Measurements from ENCODE around the gene TUBB3.
"Not testable (repeated sequence)": the region's sequence is repeated elsewhere in the genome, so short reads cannot be mapped to it uniquely, and the experiment has no call there.

Gene TUBB3

DNA sequence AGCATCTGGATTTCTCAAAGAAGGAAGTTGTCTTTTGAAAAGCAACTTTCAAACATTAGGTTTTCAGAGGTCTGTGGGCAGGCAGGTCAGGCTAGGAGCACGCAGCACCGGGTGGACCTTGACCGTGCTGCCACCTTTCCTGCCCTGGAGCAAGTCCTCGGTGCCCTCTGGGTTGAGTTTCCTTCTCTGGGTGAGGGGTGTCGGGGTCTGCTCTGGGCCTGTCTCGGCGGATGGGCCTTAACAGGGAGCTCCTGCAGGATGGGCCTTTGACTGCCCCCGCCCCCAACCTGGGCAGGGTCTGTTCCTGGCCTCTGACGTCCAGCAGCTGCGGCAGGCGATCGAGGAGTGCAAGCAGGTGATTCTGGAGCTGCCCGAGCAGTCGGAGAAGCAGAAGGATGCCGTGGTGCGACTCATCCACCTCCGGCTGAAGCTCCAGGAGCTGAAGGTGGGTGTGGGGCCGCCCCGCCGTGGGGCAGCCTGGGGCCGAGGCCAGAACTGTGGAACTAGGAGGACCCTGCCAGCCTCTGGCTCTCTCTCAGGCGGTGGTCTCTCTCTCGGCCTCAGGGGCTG, 34.2 kb downstream of the TUBB3 start:
- H3K9me3 Mint-ChIP-seq: no peaks in the 10 kb centered on the region
- no peak for ATAC-seq
- peaks cover 38% of the 10 kb centered on the region for H3K36me3 Mint-ChIP-seq
- H3K4me1 Mint-ChIP-seq: peaks cover 72% of the 10 kb centered on the region
- H3K4me3 Mint-ChIP-seq: no peak overlapping the region
- H3K27ac Mint-ChIP-seq: peak overlapping the region; percentile 54
- no peaks in the 10 kb centered on the region for H3K27me3 Mint-ChIP-seq

DNA sequence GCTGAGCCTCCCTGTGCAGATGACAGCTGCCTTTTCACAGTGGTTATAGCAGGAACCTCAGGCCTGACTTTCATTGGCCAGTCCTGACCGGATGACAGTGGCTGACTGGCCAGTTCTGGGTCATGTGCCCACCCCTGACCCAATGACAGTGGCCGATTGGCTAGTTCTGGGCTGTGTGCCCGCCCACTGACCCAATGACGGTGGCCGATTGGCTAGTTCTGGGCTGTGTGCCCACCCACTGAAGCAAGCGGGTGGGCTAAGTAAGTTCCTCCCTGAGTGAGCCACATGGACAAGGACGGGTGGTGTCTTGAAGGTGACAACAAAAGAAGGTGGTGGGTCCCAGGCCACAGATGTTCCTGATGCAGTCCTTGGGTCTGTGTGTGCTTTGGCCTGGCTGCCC, 34.9 kb downstream of the TUBB3 start:
- no peak overlapping the region for H3K4me3 Mint-ChIP-seq
- no peaks in the 10 kb centered on the region for H3K27me3 Mint-ChIP-seq
- no peak for ATAC-seq
- peaks cover 65% of the 10 kb centered on the region for H3K4me1 Mint-ChIP-seq
- H3K36me3 Mint-ChIP-seq: peaks cover 38% of the 10 kb centered on the region
- no peak overlapping the region for H3K27ac Mint-ChIP-seq
- H3K9me3 Mint-ChIP-seq: no peaks in the 10 kb centered on the region

DNA sequence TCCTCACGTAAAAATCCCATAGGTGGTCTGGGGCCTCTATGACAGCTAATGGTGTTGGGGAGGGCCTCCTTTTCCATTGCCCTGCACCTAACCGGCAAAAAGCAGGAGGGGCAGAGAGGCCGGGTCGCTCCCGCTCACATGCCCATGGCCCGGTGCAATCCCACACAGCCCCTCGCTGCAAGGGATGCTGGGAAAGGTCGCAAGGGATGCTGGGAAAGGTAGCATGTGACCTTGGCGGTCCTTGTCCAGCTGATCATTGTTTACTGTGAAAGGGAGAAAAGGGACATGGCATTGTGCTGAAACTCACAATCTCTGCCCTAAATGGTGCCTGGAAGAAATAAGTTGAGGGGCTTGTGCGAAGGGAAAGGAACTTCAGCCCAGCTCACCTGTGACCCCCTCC, 35.5 kb downstream of the TUBB3 start:
- Mint-ChIP-seq H3K9me3 (no peaks in the 10 kb centered on the region), H3K27me3 (no peaks in the 10 kb centered on the region), H3K27ac (no peak overlapping the region), H3K4me3 (no peak overlapping the region), H3K36me3 (peaks cover 41% of the 10 kb centered on the region), H3K4me1 (peaks cover 59% of the 10 kb centered on the region)
- no peak for ATAC-seq

DNA sequence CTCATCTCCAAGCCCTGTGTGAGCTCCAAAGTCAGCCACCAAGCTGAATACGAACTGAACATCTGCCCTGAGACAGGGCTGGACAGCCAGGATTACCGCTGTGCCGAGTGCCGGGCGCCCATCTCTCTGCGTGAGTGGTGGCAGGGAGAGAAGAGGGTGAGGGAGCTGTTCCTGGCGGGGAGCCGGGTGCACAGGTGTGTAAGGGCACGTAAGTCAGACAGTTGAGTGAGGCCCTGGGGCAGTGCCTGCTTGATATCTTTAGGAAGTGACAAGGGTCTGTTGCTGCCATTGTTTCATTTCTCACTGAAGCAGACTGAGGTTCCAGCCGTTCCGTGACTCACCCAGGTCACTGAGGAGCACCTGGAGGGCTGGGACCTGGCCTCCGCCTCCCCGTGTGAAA, 37.8 kb downstream of the TUBB3 start:
- peaks cover 36% of the 10 kb centered on the region for H3K4me1 Mint-ChIP-seq
- no peak overlapping the region for H3K4me3 Mint-ChIP-seq
- H3K9me3 Mint-ChIP-seq: no peaks in the 10 kb centered on the region
- no peaks in the 10 kb centered on the region for H3K27me3 Mint-ChIP-seq
- ATAC-seq: no peak
- no peak overlapping the region for H3K27ac Mint-ChIP-seq
- peaks cover 38% of the 10 kb centered on the region for H3K36me3 Mint-ChIP-seq

DNA sequence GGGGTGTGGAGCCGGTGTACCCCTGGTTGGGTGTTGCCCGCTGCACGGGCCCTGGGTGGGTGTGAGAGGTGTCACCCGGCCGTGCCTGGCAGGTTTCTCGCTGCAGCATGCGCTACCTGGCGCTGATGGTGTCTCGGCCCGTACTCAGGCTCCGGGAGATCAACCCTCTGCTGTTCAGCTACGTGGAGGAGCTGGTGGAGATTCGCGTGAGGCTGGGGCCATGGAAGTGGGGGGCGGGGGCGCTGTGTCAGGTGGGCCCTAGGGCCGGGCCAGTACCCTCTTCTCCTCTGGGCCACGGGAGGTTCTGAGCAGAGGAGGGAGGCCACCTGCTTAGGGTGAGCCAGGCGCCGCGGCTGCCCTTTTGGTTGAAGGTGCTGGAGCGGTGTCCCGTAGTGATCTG, 38.8 kb downstream of the TUBB3 start:
- Mint-ChIP-seq H3K36me3 (peaks cover 38% of the 10 kb centered on the region), H3K27me3 (no peaks in the 10 kb centered on the region), H3K4me1 (peaks cover 26% of the 10 kb centered on the region), H3K4me3 (no peak overlapping the region), H3K9me3 (no peaks in the 10 kb centered on the region), H3K27ac (no peak overlapping the region)
- ATAC-seq: no peak

DNA sequence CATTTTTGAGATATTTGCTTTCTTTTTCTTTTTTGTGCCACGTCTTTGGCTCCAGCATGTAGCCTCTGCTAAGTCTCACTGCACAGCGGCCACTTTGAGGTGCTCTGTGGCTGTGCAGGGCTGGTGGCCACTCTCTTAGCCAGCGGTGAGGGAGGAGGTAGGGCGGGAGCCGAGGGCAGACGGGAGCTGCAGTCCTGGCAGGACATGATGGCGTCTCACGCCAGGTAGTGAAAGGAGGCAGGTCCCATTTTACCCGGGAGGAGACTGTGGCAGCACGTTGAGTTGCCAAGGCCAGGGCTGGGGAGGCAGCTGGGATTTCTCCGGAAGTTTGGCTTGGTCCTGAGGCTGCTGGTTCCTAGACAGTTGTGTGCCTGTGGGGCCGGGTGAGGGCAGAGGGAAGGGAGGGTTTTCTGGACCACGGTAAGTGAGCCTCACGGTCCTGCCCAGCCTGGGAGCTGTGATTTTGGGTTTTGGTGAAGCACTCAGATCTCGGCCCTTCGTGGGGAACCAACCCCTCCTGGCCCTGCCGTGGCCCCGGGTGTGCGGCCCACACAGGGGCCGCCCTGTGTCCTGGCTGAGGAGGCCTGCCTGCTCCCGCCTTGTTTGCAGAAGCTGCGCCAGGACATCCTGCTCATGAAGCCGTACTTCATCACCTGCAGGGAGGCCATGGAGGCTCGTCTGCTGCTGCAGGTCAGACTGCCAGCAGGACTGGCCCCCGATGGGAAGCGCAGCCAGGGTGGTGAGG, 39.8 kb downstream of the TUBB3 start:
- peaks cover 37% of the 10 kb centered on the region for H3K36me3 Mint-ChIP-seq
- H3K4me1 Mint-ChIP-seq: peaks cover 18% of the 10 kb centered on the region
- ATAC-seq: no peak
- H3K27me3 Mint-ChIP-seq: no peaks in the 10 kb centered on the region
- H3K9me3 Mint-ChIP-seq: no peaks in the 10 kb centered on the region
- no peak overlapping the region for H3K4me3 Mint-ChIP-seq
- no peak overlapping the region for H3K27ac Mint-ChIP-seq

DNA sequence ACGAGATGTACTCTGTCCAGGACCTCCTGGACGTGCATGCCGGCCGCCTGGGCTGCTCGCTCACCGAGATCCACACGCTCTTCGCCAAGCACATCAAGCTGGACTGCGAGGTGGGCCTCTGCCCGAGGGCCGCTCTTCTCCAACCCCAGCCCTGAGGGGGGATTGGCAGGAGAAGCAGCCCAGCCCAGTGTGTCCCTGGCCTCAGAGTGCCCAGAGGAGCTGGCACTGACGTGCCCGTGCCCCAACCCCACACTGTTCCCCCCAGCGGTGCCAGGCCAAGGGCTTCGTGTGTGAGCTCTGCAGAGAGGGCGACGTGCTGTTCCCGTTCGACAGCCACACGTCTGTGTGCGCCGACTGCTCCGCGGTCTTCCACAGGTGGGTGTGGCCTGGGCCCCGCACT, 41.1 kb downstream of the TUBB3 start:
- H3K9me3 Mint-ChIP-seq: no peaks in the 10 kb centered on the region
- no peak overlapping the region for H3K4me3 Mint-ChIP-seq
- no peak overlapping the region for H3K27ac Mint-ChIP-seq
- peaks cover 9% of the 10 kb centered on the region for H3K4me1 Mint-ChIP-seq
- no peaks in the 10 kb centered on the region for H3K27me3 Mint-ChIP-seq
- H3K36me3 Mint-ChIP-seq: peaks cover 24% of the 10 kb centered on the region
- ATAC-seq: no peak

DNA sequence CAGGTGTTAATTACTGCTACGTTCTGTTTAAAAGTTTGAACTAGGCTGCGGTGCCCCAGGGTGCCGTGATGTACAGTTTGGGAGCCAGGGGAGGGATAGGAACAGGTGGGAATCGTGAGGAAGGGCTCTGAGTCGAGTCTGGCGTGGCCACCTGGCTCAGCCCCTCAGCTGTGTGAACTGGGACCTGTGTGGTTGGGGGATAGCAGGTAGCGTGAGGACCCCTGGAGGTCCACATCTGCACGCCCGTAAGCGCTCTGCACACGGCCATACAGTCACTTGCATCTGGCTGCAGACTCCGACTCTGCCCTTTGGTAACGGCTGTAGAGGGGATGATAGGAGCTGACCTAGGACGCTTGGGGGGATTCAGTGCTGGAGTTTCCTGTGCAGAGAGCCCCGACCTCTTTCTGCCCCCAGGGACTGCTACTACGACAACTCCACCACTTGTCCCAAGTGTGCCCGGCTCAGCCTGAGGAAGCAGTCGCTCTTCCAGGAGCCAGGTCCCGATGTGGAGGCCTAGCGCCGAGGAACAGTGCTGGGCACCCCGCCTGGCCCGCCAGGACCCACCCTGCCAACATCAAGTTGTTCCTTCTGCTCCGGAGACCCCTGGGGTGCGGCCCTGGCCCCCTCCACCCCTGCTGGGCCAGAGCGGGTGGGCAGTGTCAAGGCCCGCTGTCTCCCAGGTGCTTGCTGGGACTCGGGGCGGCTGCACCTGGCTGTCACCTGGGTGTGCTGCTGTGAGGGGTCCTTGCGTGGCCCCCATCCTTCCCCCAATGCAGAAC, 42.5 kb downstream of the TUBB3 start:
- Mint-ChIP-seq H3K36me3 (peaks cover 13% of the 10 kb centered on the region), H3K4me3 (no peak overlapping the region), H3K9me3 (no peaks in the 10 kb centered on the region), H3K27ac (no peak overlapping the region), H3K27me3 (no peaks in the 10 kb centered on the region), H3K4me1 (peaks cover 8% of the 10 kb centered on the region)
- peak; percentile 5 for ATAC-seq

DNA sequence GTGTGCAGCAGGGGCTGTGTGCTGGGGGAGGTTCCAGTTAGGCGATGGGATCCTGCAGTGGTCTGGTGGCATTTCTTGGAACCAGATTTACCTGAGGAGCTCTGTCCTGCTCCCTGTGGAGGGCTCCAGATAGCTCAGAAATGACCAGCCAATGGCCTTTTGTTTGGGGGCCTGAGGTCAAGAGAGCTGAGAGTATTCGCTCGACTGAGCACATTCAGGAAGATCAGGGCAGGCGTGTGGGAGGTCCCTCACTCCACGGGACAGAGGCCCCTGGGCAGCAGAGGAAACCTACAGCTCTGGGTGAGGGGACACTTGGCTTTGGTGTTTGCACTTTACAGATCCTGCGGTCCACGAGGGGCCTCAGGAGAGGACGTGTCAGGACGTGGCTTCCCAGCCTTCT, 43.6 kb downstream of the TUBB3 start:
- Mint-ChIP-seq H3K9me3 (no peaks in the 10 kb centered on the region), H3K36me3 (peaks cover 9% of the 10 kb centered on the region), H3K27me3 (no peaks in the 10 kb centered on the region), H3K27ac (no peak overlapping the region), H3K4me3 (no peak overlapping the region), H3K4me1 (peaks cover 19% of the 10 kb centered on the region)
- ATAC-seq: no peak

DNA sequence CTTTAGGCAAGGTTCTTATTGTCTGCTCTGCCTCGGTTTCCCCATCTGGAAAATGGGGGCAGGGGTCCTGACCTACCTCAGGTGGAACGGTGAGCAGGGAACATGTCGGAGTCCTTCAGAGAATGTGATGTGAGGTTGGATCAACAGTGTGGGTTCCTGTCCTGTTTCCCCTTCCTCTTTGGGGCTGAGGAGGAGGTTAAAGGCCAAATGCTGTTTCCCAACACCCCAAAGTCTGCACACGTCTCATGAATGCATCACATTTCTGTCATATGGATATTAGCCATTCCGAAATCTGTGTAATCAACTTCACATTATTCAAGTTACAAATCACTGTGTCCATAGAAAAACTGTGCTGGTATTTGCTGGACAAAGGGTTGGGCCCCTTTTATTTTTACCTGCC, 44.3 kb downstream of the TUBB3 start:
- H3K4me3 Mint-ChIP-seq, H3K9me3 Mint-ChIP-seq, H3K27ac Mint-ChIP-seq, H3K27me3 Mint-ChIP-seq, H3K36me3 Mint-ChIP-seq, ATAC-seq: not testable (repeated sequence)
- H3K4me1 Mint-ChIP-seq: peaks cover 21% of the 10 kb centered on the region

DNA sequence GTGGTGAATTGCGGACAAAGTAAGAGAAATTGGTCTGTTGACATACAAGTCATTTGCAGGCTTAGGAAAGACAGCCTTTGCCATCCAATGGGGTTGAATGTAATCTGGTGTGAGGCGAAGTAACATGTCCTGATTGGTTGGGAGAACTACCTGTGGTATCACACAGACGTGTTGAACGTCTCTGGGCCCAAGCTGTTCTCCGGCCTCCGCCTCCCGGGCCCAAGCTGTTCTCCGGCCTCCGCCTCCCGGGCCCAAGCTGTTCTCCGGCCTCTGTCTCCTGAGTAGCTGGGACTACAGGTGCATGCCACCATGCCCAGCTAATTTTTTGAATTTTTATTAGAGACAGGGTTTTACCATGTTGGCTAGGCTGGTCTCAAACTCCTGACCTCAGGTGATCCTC, 44.9 kb downstream of the TUBB3 start:
- H3K9me3 Mint-ChIP-seq, ATAC-seq, H3K27ac Mint-ChIP-seq, H3K36me3 Mint-ChIP-seq, H3K27me3 Mint-ChIP-seq, H3K4me3 Mint-ChIP-seq: not testable (repeated sequence)
- H3K4me1 Mint-ChIP-seq: peaks cover 21% of the 10 kb centered on the region

DNA sequence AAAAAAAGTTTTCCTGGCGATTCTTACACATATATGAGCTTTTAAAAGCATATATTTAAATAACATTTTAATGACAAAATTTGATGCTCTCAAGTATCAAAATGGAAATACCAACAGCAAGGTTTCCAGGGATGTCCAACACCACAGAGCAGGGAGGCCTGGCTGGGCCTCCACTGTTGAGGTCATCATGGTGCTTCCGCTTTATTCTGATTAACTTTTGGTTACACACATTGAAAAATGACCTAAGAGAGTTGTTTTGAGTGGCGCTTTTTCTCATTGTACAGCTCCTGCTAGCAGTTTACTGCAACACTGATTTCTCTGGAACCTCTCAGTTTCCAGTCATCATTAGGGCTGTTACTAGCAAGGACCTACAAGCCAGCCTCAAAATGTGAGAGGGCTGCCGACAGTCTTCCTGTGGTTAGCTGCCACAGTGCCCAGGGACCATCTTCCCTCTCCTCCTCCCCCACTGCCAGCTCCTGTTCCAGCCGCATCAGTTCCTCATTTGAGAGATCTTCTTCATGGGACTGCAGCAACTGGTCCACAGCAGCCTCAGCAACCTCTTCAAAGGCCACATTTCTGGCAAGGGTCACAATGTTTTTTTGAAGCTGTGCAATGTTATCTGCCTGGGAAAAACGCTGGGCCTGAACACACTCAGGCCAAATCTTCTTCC, 46.7 kb downstream of the TUBB3 start:
- no peak overlapping the region for H3K27ac Mint-ChIP-seq

DNA sequence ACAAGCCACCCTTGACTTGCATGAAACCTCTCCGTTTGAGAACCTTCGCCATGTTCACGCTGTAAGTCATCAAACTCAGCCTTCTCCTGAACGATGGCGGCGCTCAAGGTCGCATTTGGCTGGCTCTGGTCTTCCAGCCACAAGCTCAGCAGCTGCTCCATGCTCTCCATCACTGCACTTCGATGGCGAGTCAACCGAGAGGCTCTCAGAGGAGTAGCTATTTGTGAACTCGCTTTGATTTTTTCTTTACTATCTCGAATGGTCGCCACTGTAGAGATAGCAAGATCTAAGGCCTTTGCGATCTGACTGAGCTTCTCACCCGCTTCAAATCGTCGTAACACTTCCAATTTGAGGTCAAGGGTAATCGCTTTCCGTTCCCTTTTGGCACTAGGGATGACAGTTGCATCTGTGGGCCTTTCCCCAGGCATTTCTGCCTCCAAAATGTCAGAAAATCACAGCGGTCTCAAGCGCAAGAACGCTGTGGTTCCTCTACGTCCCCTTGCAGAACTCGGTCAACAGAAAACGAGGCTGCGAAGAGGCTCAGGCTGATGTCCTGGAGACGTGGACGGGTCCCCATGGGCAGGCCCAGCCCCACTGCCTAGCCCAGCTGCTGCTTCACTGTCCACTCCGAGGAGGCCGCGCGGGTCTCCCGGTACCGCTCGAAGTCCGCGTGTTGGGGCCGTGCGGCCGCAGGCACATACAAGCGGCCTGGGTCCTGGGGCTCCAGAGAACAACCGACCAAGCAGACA, 48.5 kb downstream of the TUBB3 start:
- Mint-ChIP-seq H3K27ac (peak overlapping the region; percentile 98), H3K4me1 (peaks cover 38% of the 10 kb centered on the region), H3K9me3 (no peaks in the 10 kb centered on the region), H3K4me3 (peak overlapping the region; percentile 100), H3K27me3 (no peaks in the 10 kb centered on the region), H3K36me3 (no peaks in the 10 kb centered on the region)
- ATAC-seq: peak; percentile 21

More for the DNA sequence above, 46.7 kb downstream of the TUBB3 start:
- no peak overlapping the region for H3K4me3 Mint-ChIP-seq
- H3K27me3 Mint-ChIP-seq: no peaks in the 10 kb centered on the region
- H3K36me3 Mint-ChIP-seq: no peaks in the 10 kb centered on the region
- no peak for ATAC-seq
- H3K9me3 Mint-ChIP-seq: no peaks in the 10 kb centered on the region
- H3K4me1 Mint-ChIP-seq: peaks cover 37% of the 10 kb centered on the region

DNA sequence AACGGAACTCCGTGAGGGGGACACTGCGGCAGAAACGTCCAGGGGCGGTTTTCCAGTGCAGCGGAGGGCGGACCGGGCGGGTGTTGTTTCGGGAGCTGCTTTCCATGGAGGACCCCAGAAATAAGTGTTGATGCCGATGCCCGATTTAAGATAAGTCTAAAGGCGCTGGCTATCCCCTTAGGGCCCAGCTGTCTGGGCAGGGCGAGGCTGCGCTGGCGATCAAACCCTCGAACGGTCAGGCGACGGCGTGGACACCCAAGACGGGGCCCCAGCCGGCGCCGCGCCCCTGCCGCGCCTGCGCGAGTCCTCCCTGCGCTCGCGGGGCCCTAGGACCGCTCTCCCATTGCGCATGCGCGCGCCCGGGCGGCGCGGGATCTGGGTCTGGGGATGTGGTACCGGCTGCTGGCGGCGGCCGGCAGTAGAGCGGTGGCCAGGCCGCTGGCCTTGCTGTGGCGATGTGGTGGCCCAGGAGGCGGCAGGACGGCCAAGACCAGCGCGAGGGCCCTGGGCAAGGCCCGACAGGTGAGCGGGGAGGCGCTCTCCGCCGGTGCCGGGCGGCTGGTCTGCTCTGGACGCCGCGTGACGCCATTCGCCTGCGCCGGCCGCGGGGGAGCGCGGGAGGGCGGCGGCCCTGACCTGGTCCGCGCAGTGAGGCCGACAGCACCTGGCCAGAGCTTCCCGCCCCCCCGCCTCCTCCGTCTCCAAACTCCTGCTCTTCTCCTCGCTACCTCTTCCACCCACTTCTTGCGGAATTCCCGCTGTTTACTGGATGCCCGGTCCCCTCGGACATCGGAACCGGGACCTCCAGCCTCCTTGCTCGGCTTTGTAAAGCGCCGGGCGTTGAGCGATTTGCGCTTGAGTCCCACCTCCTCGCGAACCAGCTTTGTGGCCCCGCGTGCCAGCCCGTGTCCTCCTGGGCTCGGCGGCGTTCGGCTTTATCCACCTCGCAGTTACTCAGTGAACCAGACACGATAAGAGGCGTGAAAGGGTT, 49.4 kb downstream of the TUBB3 start:
- peak overlapping the region; percentile 100 for H3K4me3 Mint-ChIP-seq
- peaks cover 38% of the 10 kb centered on the region for H3K4me1 Mint-ChIP-seq
- H3K36me3 Mint-ChIP-seq: peaks cover 2% of the 10 kb centered on the region
- no peaks in the 10 kb centered on the region for H3K27me3 Mint-ChIP-seq
- H3K27ac Mint-ChIP-seq: peak overlapping the region; percentile 98
- H3K9me3 Mint-ChIP-seq: no peaks in the 10 kb centered on the region
- peak; percentile 97 for ATAC-seq
